ENCODE measurements around the gene KRT75.

GRCh38 chr12:52405922-52406385 is 28.2 kb downstream of the KRT75 start, which contains the start of gene KRT82:
- TF ChIP-seq CTCF (IDR thresholded peaks at IDR 0.05; ENCODE audit: low read depth, low read length) (no peak), EZH2phosphoT487 (IDR thresholded peaks at IDR 0.05; ENCODE audit: low read depth) (no peak)

Measured in OCI-LY3 (cell line).